Measurements from ENCODE around the gene TMPRSS3.

The TMPRSS3 gene

GRCh38 chr21:42350318-42350910 is 45.4 kb downstream of the TMPRSS3 start:
- no peak for DNase-seq (ENCODE audit: low spot score)

GRCh38 chr21:42349420-42350317 is 46.2 kb downstream of the TMPRSS3 start:
- no peak for DNase-seq (ENCODE audit: low spot score)

GRCh38 chr21:42348762-42349161 is 47.1 kb downstream of the TMPRSS3 start:
- DNase-seq (ENCODE audit: low spot score) = no peak

GRCh38 chr21:42347601-42348327 is 48.1 kb downstream of the TMPRSS3 start:
- DNase-seq (ENCODE audit: low spot score) = no peak

- DNase-seq (ENCODE audit: low spot score) = no peak
Measured at GRCh38 chr21:42346866-42347600, 48.8 kb downstream of the TMPRSS3 start.

- DNase-seq (ENCODE audit: low spot score) = no peak
Measured at GRCh38 chr21:42346441-42346840, 49.4 kb downstream of the TMPRSS3 start.

GRCh38 chr21:42344631-42345030 is 51.2 kb downstream of the TMPRSS3 start:
- no peak for DNase-seq (ENCODE audit: low spot score)

GRCh38 chr21:42343963-42344510 is 51.8 kb downstream of the TMPRSS3 start:
- DNase-seq (ENCODE audit: low spot score) = no peak

GRCh38 chr21:42343556-42343955 is 52.3 kb downstream of the TMPRSS3 start:
- DNase-seq (ENCODE audit: low spot score) = no peak

- no peak for DNase-seq (ENCODE audit: low spot score)
Measured at GRCh38 chr21:42343101-42343500, 52.8 kb downstream of the TMPRSS3 start.

- no peak for DNase-seq (ENCODE audit: low spot score)
Measured at GRCh38 chr21:42341776-42342542, 53.9 kb downstream of the TMPRSS3 start.

GRCh38 chr21:42340187-42341050 is 55.4 kb downstream of the TMPRSS3 start:
- DNase-seq (ENCODE audit: low spot score) = no peak

- no peak for DNase-seq (ENCODE audit: low spot score)
Measured at GRCh38 chr21:42338729-42339715, 56.8 kb downstream of the TMPRSS3 start.

GRCh38 chr21:42337830-42338728 is 57.8 kb downstream of the TMPRSS3 start:
- peak; percentile 36 for DNase-seq (ENCODE audit: low spot score)

GRCh38 chr21:42337276-42337675 is 58.6 kb downstream of the TMPRSS3 start:
- no peak for DNase-seq (ENCODE audit: low spot score)

GRCh38 chr21:42336054-42336453 is 59.8 kb downstream of the TMPRSS3 start:
- no peak for DNase-seq (ENCODE audit: low spot score)

- no peak for DNase-seq (ENCODE audit: low spot score)
Measured at GRCh38 chr21:42332557-42333317, 63.1 kb downstream of the TMPRSS3 start.
